K562 (cell line): ENCODE measurements around the gene ADCY5. TPM values are rescaled to one million over a fixed set of nuclear protein-coding genes. Genes with fewer than 3 reads are reported as not detected.

Experiments used
- BRF2 ChIP-seq: IDR thresholded peaks from 3 replicates; pipeline ENCODE4 v1.6.1; 2011; ENCODE audit warnings: borderline replicate concordance, mild to moderate bottlenecking; ENCODE audit not compliant: insufficient read length, insufficient read depth
- CHAMP1 ChIP-seq: fragments of 450-650 bp; IDR thresholded peaks from 2 replicates; pipeline ENCODE4 v1.6.1; 2016; ENCODE audit warnings: mild to moderate bottlenecking
- E2F5 ChIP-seq: sonication (generic); formaldehyde crosslinking; IDR thresholded peaks from 2 replicates; pipeline ENCODE4 v1.8.0; 2022; ENCODE audit warnings: mild to moderate bottlenecking, missing genetic modification reagents
- ETV6 ChIP-seq, 3 experiments: fragments of 150-350 bp in 1 of 3; sonication (generic) in 1 of 3; formaldehyde crosslinking in 1 of 3; IDR thresholded peaks; 2 replicates each; pipeline versions ENCODE4 v1.6.1 to v1.8.0; 2014 to 2022; ENCODE audit warnings: borderline replicate concordance in 2 of 3, low read depth in 2 of 3, antibody characterized with exemption in 1 of 3, low read length in 1 of 3, mild to moderate bottlenecking in 1 of 3, missing genetic modification reagents in 1 of 3
- FOXP4 ChIP-seq: sonication (generic); formaldehyde crosslinking; IDR thresholded peaks from 2 replicates; pipeline ENCODE4 v1.8.0; 2022; ENCODE audit warnings: mild to moderate bottlenecking, missing genetic modification reagents, borderline replicate concordance
- MECOM ChIP-seq: fragments of 250-450 bp; sonication (Bioruptor Pico); IDR thresholded peaks from 2 replicates; pipeline ENCODE4 v1.8.0; 2022; ENCODE audit warnings: inconsistent platforms
- MYNN ChIP-seq, 2 experiments: sonication (generic); formaldehyde crosslinking in 1 of 2; IDR thresholded peaks; 2 replicates each; pipeline versions ENCODE4 v1.5.0 to v1.6.1; 2016 to 2020; ENCODE audit warnings: antibody characterized with exemption in 1 of 2, missing genetic modification reagents in 1 of 2
- PML ChIP-seq: IDR thresholded peaks from 2 replicates; pipeline ENCODE4 v1.6.1; 2012; ENCODE audit warnings: low read length, inconsistent platforms
- PRMT5 ChIP-seq: sonication (generic); formaldehyde crosslinking; IDR thresholded peaks from 2 replicates; pipeline ENCODE4 v1.5.0; 2020; ENCODE audit warnings: missing genetic modification reagents
- PRPF4 ChIP-seq: fragments of 200-400 bp; formaldehyde crosslinking; IDR thresholded peaks from one replicate; pipeline ENCODE4 v1.6.1; 2017; ENCODE audit warnings: low read length, low read depth, mild to moderate bottlenecking; ENCODE audit not compliant: insufficient read depth, poor library complexity, severe bottlenecking
- RBM15 ChIP-seq: fragments of 200-400 bp; formaldehyde crosslinking; IDR thresholded peaks from 2 replicates; pipeline ENCODE4 v1.6.1; 2018; ENCODE audit warnings: mild to moderate bottlenecking, low read length, moderate library complexity; ENCODE audit not compliant: insufficient read depth
- TCF7L2 ChIP-seq: fragments of 150-350 bp; IDR thresholded peaks from 2 replicates; pipeline ENCODE4 v1.6.1; 2016; ENCODE audit warnings: low read depth, mild to moderate bottlenecking, low read length, moderate library complexity
- ZC3H11A ChIP-seq: IDR thresholded peaks from 2 replicates; pipeline ENCODE4 v1.6.1; 2012; ENCODE audit warnings: low read depth, low read length, improper control_type of control experiment
- ZNF384 ChIP-seq: IDR thresholded peaks from 2 replicates; pipeline ENCODE4 v1.6.1; 2012; ENCODE audit warnings: low read depth, low read length, improper control_type of control experiment
- ZNF561 ChIP-seq: fragments of 450-650 bp; formaldehyde crosslinking; conservative IDR thresholded peaks from 2 replicates; pipeline ENCODE4 v1.4.0; 2020; ENCODE audit warnings: mild to moderate bottlenecking, moderate library complexity
- ZZZ3 ChIP-seq: fragments of 450-650 bp; IDR thresholded peaks from 2 replicates; pipeline ENCODE4 v1.6.1; 2016; ENCODE audit warnings: antibody characterized with exemption, mild to moderate bottlenecking, moderate library complexity
- polyA plus RNA-seq, 8 experiments: library from polyadenylated mRNA; depleted of rRNA in 4 of 8; stranded (reverse) in 5 of 8; unstranded in 3 of 8; fragments of >200 nt; fragmentation: Nextera tagmentation in 2 of 8; fragmentation: Illumina TruSeq in 1 of 8; extraction: Ambion mirVana in 2 of 8; extraction: Trizol in 1 of 8; gene quantifications; 2 replicates each; pipeline versions ENCODE4 v1.2.1 to v1.2.3, GENCODE V29; 2011 to 2014; ENCODE audit warnings: inconsistent platforms in 1 of 8, missing spikeins in 1 of 8
- total RNA-seq, 7 experiments: library from RNA; depleted of rRNA in 6 of 7; stranded (reverse); fragments of >200 nt in 6 of 7; fragmentation: Illumina TruSeq in 2 of 7; extraction: Trizol in 2 of 7; gene quantifications; 2 replicates each; pipeline versions ENCODE4 v1.2.1 to v1.2.3, GENCODE V29; 2011 to 2021; ENCODE audit warnings: low replicate concordance in 1 of 7
- TF ChIP-seq, protein P1 (sequence below), 2 experiments: fragments of 450-650 bp; IDR thresholded peaks; 2 replicates each; pipeline ENCODE4 v1.6.1; 2016
- TF ChIP-seq, protein P2 (sequence below): fragments of 250-450 bp; sonication (Bioruptor Pico); IDR thresholded peaks from 2 replicates; pipeline ENCODE4 v1.8.0; 2021; ENCODE audit warnings: moderate library complexity, mild to moderate bottlenecking, inconsistent platforms

The ADCY5 gene
- total and polyA plus RNA-seq, 9 of the 15 experiments (the other 6 are each of a cell fraction or from before 2014, with no cell fraction given) = under 0.01 TPM; not detected in 8

DNA sequence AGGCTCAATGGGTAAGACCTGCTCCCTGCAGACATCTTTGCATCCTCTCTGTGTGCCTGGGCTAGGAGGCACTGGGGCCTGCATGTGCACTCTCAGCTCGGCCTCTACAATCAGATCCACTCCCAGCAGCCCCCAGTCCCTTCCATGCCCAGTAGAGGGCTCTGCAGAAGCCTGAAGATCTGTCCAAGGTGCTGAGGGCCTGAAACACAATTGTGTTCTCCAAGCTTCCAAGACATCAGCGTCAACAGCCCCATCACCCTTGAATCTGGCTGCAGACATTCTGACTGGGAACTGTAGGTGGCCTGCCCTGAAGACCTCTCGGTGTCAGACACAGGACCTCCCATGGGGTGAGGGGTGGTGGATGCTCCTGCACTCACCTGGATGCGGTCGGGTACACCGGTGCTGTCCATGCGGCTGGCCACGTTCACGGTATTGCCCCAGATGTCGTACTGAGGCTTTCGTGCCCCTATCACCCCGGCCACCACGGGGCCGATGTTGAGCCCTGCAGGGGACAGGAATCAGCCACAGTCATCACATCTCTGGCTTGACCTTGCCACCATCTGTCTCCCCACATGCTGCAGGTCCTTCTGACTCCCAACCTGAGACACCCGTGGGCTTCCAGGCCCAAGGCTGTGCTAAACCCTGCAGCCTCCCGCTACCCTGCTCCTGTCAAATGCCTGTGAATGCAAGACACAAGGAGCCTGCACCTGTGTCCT lies 162.4 kb downstream of the ADCY5 start (continued):
- no peak for TF ChIP-seq MECOM
- TF ChIP-seq ZZZ3 = no peak
- 0 out of 2 replicates have a peak, but pooled peaks have one; percentile 50 for TF ChIP-seq E2F5 (CRISPR knock-in tag)
- TF ChIP-seq BRF2 = no peak
- TF ChIP-seq, protein P1, sequence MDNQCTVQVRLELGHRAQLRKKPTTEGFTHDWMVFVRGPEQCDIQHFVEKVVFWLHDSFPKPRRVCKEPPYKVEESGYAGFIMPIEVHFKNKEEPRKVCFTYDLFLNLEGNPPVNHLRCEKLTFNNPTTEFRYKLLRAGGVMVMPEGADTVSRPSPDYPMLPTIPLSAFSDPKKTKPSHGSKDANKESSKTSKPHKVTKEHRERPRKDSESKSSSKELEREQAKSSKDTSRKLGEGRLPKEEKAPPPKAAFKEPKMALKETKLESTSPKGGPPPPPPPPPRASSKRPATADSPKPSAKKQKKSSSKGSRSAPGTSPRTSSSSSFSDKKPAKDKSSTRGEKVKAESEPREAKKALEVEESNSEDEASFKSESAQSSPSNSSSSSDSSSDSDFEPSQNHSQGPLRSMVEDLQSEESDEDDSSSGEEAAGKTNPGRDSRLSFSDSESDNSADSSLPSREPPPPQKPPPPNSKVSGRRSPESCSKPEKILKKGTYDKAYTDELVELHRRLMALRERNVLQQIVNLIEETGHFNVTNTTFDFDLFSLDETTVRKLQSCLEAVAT (IDR thresholded peaks at IDR 0.05) = no peak
- TF ChIP-seq, protein P2, sequence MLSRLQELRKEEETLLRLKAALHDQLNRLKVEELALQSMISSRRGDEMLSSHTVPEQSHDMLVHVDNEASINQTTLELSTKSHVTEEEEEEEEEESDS (CRISPR knock-in tag) = no peak
- peak; percentile 88; the same call in 1 of the 2 replicates for TF ChIP-seq PRMT5
- no peak for TF ChIP-seq RBM15
- TF ChIP-seq CHAMP1 = peak; percentile 45; the same call in 1 of the 2 replicates
- TF ChIP-seq PML = no peak
- TF ChIP-seq PRPF4 = no peak
- 0 out of 2 replicates have a peak, but pooled peaks have one; percentile 32 for TF ChIP-seq FOXP4 (CRISPR knock-in tag)
- TF ChIP-seq MYNN (IDR thresholded peaks at IDR 0.05) = no peak
- no peak for TF ChIP-seq MYNN (CRISPR knock-in tag; IDR thresholded peaks at IDR 0.05)
- TF ChIP-seq ZNF384 = no peak
- TF ChIP-seq ZC3H11A = no peak
- no peak for TF ChIP-seq ZNF561 (CRISPR knock-in tag)
- TF ChIP-seq TCF7L2 = no peak
- TF ChIP-seq ETV6 (IDR thresholded peaks at IDR 0.05; ENCODE audit: borderline replicate concordance in 1 of 2, low read depth in 2 of 2, low read length in 1 of 2) = no peak
- TF ChIP-seq ETV6 (CRISPR knock-in tag; IDR thresholded peaks at IDR 0.05; ENCODE audit: borderline replicate concordance) = 0 out of 2 replicates have a peak, but pooled peaks have one; percentile 29
